Large intestine (tissue), 12 donors: ENCODE measurements around the gene AFF3. TPM values are rescaled to one million over a fixed set of nuclear protein-coding genes. Genes with fewer than 3 reads are reported as not detected.

ENCODE experiments used
- DNase-seq, 2 donors: peaks; one replicate each; pipeline versions ENCODE4 v3.0.0 to v3.0.0-alpha.2; 2013
- H3K27ac ChIP-seq: one replicate; pipeline ENCODE4 v1.5.1; 2013; ENCODE audit warnings: low read length
- H3K27me3 ChIP-seq: 2 replicates; pipeline ENCODE4 v1.6.1; 2013; ENCODE audit warnings: low read length; ENCODE audit not compliant: control insufficient read depth, insufficient read depth
- H3K36me3 ChIP-seq: 2 replicates; pipeline ENCODE4 v1.6.1; 2013; ENCODE audit warnings: low read length; ENCODE audit not compliant: control insufficient read depth, insufficient read depth
- H3K4me1 ChIP-seq: one replicate; pipeline ENCODE4 v1.6.1; 2013; ENCODE audit warnings: low read length; ENCODE audit not compliant: control insufficient read depth, insufficient read depth
- H3K4me3 ChIP-seq: one replicate; pipeline ENCODE4 v1.5.1; 2013; ENCODE audit warnings: low read length
- H3K9me3 ChIP-seq: one replicate; pipeline ENCODE4 v1.6.1; 2013; ENCODE audit warnings: mild to moderate bottlenecking, low read depth, low read length, moderate library complexity; ENCODE audit not compliant: control insufficient read depth
- WGBS: methylation state at CpG from one replicate; pipeline ENCODE4 v1.1.5; 2013; ENCODE audit warnings: low lambda C conversion rate; ENCODE audit not compliant: insufficient coverage; 5-methylcytosine and 5-hydroxymethylcytosine counted together
- long read RNA-seq, 11 donors: transcript quantifications; one replicate each; lab custom pipeline, GENCODE V29; 2026
- polyA plus RNA-seq: library from polyadenylated mRNA; unstranded; fragments of 120-200 nt; gene quantifications from one replicate; pipeline ENCODE4 v1.2.1, GENCODE V29; 2013

The AFF3 gene
- 4.8 TPM for polyA plus RNA-seq
- long read RNA-seq, donor 1 = 0 reads
- long read RNA-seq, donor 2 = 0 reads
- long read RNA-seq, donor 3 = 0 reads
- long read RNA-seq, donor 4 = 0 reads
- long read RNA-seq, donor 5 = 0 reads
- long read RNA-seq, donor 6 = 0 reads
- long read RNA-seq, donor 7 = 0 reads
- long read RNA-seq, donor 8, partial matches to known transcripts = 0 of 1 reads
- long read RNA-seq, donor 8, other reads (novel, unspliced or antisense) = 0 of 1 reads
- long read RNA-seq, donor 9 = 0 reads
- long read RNA-seq, donor 10 = 0 reads
- long read RNA-seq, donor 11 = 0 reads

GRCh38 chr2:100142393-100142792, at the start of gene AFF3:
AFF3 (minus strand) TSS chr2:100142590; CDS start chr2:100104454, 38,136 bp downstream.
- DNase-seq = no peak
- H3K4me1 ChIP-seq = no peaks in the 10 kb centered on the region
- H3K27me3 ChIP-seq = no peaks in the 10 kb centered on the region
- H3K36me3 ChIP-seq = no peaks in the 10 kb centered on the region
- 100% methylated on average over 3 of the region's 11 CpGs for WGBS
- H3K9me3 ChIP-seq = no peaks in the 10 kb centered on the region
- H3K27ac ChIP-seq = no peak within 1 kb of the TSS
- H3K4me3 ChIP-seq = no peak within 1 kb of the TSS

DNA sequence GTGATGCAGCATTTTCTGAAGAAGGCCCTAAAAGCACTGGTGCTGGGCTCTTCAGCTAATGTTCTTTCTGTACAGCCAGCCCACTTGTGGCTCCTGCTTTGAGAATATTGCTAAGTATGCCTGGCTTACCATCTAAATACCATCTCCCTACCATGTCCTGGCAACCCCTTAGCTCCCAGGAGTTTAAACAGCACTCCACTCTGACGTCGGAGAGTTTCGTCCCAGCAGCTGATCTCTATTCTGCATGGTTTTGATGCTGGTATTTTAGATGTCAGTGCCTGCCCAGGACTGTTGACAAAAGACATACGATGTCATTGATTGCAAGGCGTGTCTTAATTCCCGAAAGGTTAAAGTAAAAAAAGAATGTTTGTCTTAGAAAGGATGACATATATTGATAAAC, 47.0 kb upstream of the AFF3 start:
- H3K4me1 ChIP-seq = peaks cover 13% of the 10 kb centered on the region
- no peaks in the 10 kb centered on the region for H3K27me3 ChIP-seq
- H3K9me3 ChIP-seq = no peaks in the 10 kb centered on the region
- DNase-seq = no peak
- no peak overlapping the region for H3K4me3 ChIP-seq
- H3K27ac ChIP-seq = no peak overlapping the region
- no peaks in the 10 kb centered on the region for H3K36me3 ChIP-seq
- WGBS = no CpG with 5 or more reads among the region's 6 CpGs

- WGBS = 100% methylated on average over 1 of the region's 2 CpGs
These were observed 45.9 kb upstream of the AFF3 start for GRCh38 chr2:100188326-100188725.

DNA sequence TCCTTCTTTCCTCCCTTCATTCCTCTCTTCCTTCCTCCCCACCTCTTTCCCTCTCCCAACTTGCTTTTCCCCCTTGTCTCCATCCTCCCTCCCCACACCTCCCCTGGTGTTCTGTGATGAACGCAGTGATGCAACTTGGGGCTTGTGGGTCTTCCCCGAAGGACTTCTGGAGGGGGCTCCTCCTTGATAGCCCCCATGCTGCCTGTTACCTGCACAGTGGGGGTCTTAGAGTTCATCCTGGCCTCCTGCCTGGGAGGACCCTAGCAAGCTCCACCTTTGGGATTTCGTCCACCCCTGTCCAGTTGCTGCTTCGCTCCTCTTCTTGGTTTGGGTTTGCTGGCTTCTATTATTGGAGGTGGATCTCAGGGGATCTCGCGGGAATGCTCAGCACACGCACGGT, 43.7 kb upstream of the AFF3 start:
- Histone ChIP-seq H3K4me3 (no peak overlapping the region), H3K9me3 (no peaks in the 10 kb centered on the region), H3K4me1 (no peaks in the 10 kb centered on the region), H3K27ac (no peak overlapping the region), H3K27me3 (no peaks in the 10 kb centered on the region), H3K36me3 (no peaks in the 10 kb centered on the region)
- no peak for DNase-seq
- WGBS = 100% methylated on average over 4 of the region's 8 CpGs

More at GRCh38 chr2:100188326-100188725, 45.9 kb upstream of the AFF3 start:
- peaks cover 5% of the 10 kb centered on the region for H3K4me1 ChIP-seq
- no peak for DNase-seq
- H3K27ac ChIP-seq = no peak overlapping the region
- no peak overlapping the region for H3K4me3 ChIP-seq
- no peaks in the 10 kb centered on the region for H3K27me3 ChIP-seq
- H3K36me3 ChIP-seq = no peaks in the 10 kb centered on the region
- H3K9me3 ChIP-seq = no peaks in the 10 kb centered on the region

DNA sequence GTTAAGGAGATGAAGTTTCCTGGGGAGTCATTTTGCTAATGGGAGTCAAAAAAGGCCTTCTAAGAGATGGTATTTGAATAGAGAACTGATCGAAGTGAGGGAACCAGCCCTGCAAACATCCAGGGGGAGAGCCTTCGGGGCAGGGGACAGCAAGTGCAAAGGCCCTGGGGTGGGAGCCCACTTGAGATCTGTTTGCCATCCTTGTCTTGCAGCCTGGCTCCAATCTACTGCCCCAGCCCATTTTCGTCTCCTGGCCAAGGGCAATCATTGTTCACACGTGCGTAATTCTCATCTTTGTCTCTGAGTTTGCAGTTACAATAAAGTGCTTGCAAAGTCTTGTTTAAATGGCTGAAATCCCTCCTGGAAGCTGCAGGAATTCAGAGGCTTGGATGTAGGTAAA, 43.1 kb upstream of the AFF3 start:
- no peak overlapping the region for H3K27ac ChIP-seq
- no peaks in the 10 kb centered on the region for H3K27me3 ChIP-seq
- no peaks in the 10 kb centered on the region for H3K36me3 ChIP-seq
- H3K4me3 ChIP-seq = no peak overlapping the region
- no CpG with 5 or more reads among the region's 5 CpGs for WGBS
- H3K9me3 ChIP-seq = no peaks in the 10 kb centered on the region
- no peak for DNase-seq
- no peaks in the 10 kb centered on the region for H3K4me1 ChIP-seq

DNA sequence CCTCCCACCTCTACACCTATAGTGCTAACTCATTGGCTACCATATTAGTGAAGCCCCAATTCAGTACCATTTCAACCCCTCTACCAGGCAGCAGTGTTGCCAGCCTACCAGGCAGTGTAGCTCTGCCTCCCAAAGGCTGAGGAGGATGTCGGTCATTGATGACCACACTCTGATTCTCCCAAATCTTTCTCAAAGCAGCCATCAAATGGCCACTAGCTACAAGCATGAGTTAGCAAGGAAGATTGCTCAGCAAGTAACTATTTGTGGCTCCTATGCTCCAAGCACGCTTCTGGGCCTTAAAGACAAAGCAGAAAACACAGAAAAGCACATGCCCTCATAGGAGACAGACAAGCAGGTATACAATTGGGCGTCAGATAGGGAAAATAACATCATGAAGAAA, 42.7 kb upstream of the AFF3 start:
- Histone ChIP-seq H3K27me3 (no peaks in the 10 kb centered on the region), H3K27ac (no peak overlapping the region), H3K9me3 (no peaks in the 10 kb centered on the region), H3K4me1 (no peaks in the 10 kb centered on the region), H3K4me3 (no peak overlapping the region), H3K36me3 (no peaks in the 10 kb centered on the region)
- DNase-seq = no peak
- WGBS = 100% methylated on average over 1 of the region's 3 CpGs

DNA sequence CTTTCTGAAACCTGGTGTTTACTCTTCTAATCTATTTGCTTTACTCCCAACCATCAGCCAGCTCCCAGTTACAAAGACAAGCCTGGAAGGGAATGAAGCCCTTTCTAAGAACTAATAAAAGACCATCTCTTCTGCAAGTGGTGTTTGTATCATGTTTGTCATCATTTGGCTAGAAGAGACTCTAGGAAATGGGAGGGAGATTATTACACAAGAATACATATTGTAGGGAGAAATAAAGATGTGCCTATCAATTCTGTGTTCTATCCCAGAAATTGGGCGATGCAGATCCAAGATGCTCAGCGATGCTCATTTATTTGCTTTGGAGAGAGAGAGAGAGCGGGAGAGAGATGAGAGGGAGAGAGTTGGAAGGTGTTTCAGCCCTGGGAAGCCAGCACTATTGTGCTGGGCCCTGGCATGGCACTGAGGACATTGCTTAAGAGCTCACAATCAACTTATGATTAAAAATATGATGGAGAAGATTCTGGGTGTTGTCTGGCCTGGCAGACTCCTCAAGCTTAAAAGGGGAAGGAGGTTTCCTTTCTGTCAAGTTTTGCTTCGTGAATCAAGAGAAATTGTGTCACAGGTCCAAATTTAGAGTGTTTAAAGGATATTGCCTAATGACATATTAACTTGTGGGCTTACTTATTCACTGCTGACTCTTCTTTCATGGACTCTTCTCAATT, 41.8 kb upstream of the AFF3 start:
- H3K27ac ChIP-seq = no peak overlapping the region
- WGBS = 50% methylated on average over 1 of the region's 4 CpGs
- H3K27me3 ChIP-seq = no peaks in the 10 kb centered on the region
- H3K4me3 ChIP-seq = no peak overlapping the region
- H3K4me1 ChIP-seq = no peaks in the 10 kb centered on the region
- no peaks in the 10 kb centered on the region for H3K36me3 ChIP-seq
- DNase-seq = no peak
- H3K9me3 ChIP-seq = no peaks in the 10 kb centered on the region

GRCh38 chr2:100182494-100183361, 40.3 kb upstream of the AFF3 start:
- no peak overlapping the region for H3K4me3 ChIP-seq
- WGBS = no CpG with 5 or more reads among the region's 21 CpGs
- H3K36me3 ChIP-seq = no peaks in the 10 kb centered on the region
- H3K4me1 ChIP-seq = no peaks in the 10 kb centered on the region
- no peaks in the 10 kb centered on the region for H3K27me3 ChIP-seq
- H3K27ac ChIP-seq = no peak overlapping the region
- H3K9me3 ChIP-seq = no peaks in the 10 kb centered on the region
- DNase-seq = no peak

DNA sequence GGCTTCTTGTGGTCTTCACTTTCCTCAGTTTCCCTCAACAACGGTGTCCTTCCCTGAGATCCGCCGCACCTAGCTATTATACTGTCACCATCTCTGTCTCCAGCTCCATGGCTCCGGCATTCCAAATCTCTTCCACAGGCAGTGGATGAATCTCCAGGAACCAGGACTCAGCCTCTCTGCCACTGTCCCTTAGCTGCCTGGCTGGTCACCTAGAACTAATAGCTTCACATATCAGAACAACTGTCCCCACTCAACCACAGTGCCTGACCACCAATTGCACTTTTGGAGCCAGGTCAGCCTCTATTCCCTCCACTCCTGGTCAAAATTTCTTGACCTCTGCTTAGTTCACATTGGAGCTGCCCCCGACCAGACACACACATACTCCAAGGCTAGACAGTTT, 38.1 kb upstream of the AFF3 start:
- H3K4me3 ChIP-seq = no peak overlapping the region
- WGBS = no CpG with 5 or more reads among the region's 5 CpGs
- H3K27ac ChIP-seq = no peak overlapping the region
- H3K36me3 ChIP-seq = no peaks in the 10 kb centered on the region
- H3K9me3 ChIP-seq = no peaks in the 10 kb centered on the region
- DNase-seq = no peak
- no peaks in the 10 kb centered on the region for H3K4me1 ChIP-seq
- H3K27me3 ChIP-seq = no peaks in the 10 kb centered on the region

DNA sequence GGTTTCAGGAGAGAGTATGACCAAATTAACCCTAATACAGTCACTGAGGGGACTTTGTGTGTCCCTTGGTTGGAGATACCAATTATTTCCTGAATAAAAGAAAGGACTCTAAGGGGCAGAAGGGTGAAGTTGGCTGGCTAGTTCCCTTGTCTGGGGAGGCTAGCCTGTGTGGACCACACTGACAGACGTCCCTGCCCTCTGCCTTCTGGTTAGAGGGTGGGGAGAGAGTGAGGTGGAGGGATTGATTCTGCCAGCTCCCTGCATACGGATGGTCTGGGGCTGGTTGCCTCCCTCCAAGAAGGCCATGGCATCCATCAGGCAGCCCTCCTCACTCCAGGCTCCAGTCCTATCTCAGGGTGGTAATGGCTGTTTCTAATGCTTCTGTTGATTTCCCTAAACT, 37.4 kb upstream of the AFF3 start:
- no peak overlapping the region for H3K4me3 ChIP-seq
- DNase-seq = no peak
- no peaks in the 10 kb centered on the region for H3K4me1 ChIP-seq
- no peaks in the 10 kb centered on the region for H3K27me3 ChIP-seq
- no peaks in the 10 kb centered on the region for H3K36me3 ChIP-seq
- H3K27ac ChIP-seq = no peak overlapping the region
- no CpG with 5 or more reads among the region's 2 CpGs for WGBS
- H3K9me3 ChIP-seq = no peaks in the 10 kb centered on the region
